Mesothelial cell of epicardium (in vitro differentiated cells): ENCODE data around the gene OLFML2A. TPM values are rescaled to one million over a fixed set of nuclear protein-coding genes. Genes with fewer than 3 reads are reported as not detected.
A peak's percentile ranks its signal among the peaks of the same experiment; 100 is the strongest.
"Not testable (repeated sequence)": the region's sequence is repeated elsewhere in the genome, so short reads cannot be mapped to it uniquely, and the experiment has no call there.

Experiments
- DNase-seq, 2 experiments: peaks; one replicate each; pipeline ENCODE4 v3.0.0; 2021; ENCODE audit warnings: low spot score in 2 of 2; ENCODE audit not compliant: unreplicated experiment in 2 of 2
- H3K27ac Mint-ChIP-seq: 2 replicates; pipeline ENCODE4 v1.8.0; 2021; ENCODE audit warnings: mixed read lengths
- H3K27me3 Mint-ChIP-seq: 2 replicates; pipeline ENCODE4 v1.8.0; 2021; ENCODE audit warnings: low read depth, mixed read lengths
- H3K36me3 Mint-ChIP-seq: 2 replicates; pipeline ENCODE4 v1.8.0; 2021; ENCODE audit warnings: mixed read lengths
- H3K4me1 Mint-ChIP-seq: 2 replicates; pipeline ENCODE4 v1.8.0; 2021; ENCODE audit warnings: mixed read lengths
- H3K4me3 Mint-ChIP-seq: 2 replicates; pipeline ENCODE4 v1.8.0; 2021; ENCODE audit warnings: mild to moderate bottlenecking, moderate library complexity, mixed read lengths
- H3K9me3 Mint-ChIP-seq: 2 replicates; pipeline ENCODE4 v1.8.0; 2021; ENCODE audit warnings: mixed read lengths
- CTCF ChIP-seq: fragments of 200-600 bp; sonication (generic); IDR thresholded peaks from one replicate; pipeline ENCODE4 v1.5.0; 2021; ENCODE audit warnings: antibody characterized with exemption; ENCODE audit not compliant: unreplicated experiment
- total RNA-seq: library from RNA; stranded (reverse); gene quantifications from 3 replicates; pipeline ENCODE4 v1.2.1, GENCODE V29; 2021

Gene OLFML2A
- total RNA-seq = 36.1 to 37.4 TPM (median 37.1 TPM) in 3 replicates

- DNase-seq = peak in 1 of 2 experiments; percentile 60
- H3K27me3 Mint-ChIP-seq = peaks cover 15% of the 10 kb centered on the region
- no peaks in the 10 kb centered on the region for H3K36me3 Mint-ChIP-seq
- peak; percentile 54 for TF ChIP-seq CTCF
- H3K4me1 Mint-ChIP-seq = peaks cover 34% of the 10 kb centered on the region
- H3K9me3 Mint-ChIP-seq = no peaks in the 10 kb centered on the region
- peak within 1 kb of the TSS; percentile 72 for H3K4me3 Mint-ChIP-seq
- H3K27ac Mint-ChIP-seq = no peak within 1 kb of the TSS
Measured at GRCh38 chr9:124776954-124777648, at the start of gene OLFML2A. TSS of gene OLFML2A (plus strand) at chr9:124777133. CDS start at chr9:124777271, 138 bp downstream.

GRCh38 chr9:124730772-124731171 is 46.2 kb upstream of the OLFML2A start:
- no peak for TF ChIP-seq CTCF
- H3K27me3 Mint-ChIP-seq = no peaks in the 10 kb centered on the region
- H3K36me3 Mint-ChIP-seq = peaks cover 15% of the 10 kb centered on the region
- no peak for DNase-seq
- no peak overlapping the region for H3K27ac Mint-ChIP-seq
- peaks cover 23% of the 10 kb centered on the region for H3K4me1 Mint-ChIP-seq
- H3K9me3 Mint-ChIP-seq = no peaks in the 10 kb centered on the region
- H3K4me3 Mint-ChIP-seq = no peak overlapping the region

GRCh38 chr9:124733964-124734740 is 42.8 kb upstream of the OLFML2A start:
- peaks cover 23% of the 10 kb centered on the region for H3K36me3 Mint-ChIP-seq
- no peak for DNase-seq

GRCh38 chr9:124734741-124735083 is 42.2 kb upstream of the OLFML2A start:
- not testable (repeated sequence) for H3K9me3 Mint-ChIP-seq, H3K4me3 Mint-ChIP-seq, H3K27ac Mint-ChIP-seq, H3K27me3 Mint-ChIP-seq, DNase-seq
- Mint-ChIP-seq H3K4me1 (peaks cover 12% of the 10 kb centered on the region), H3K36me3 (peaks cover 23% of the 10 kb centered on the region)

More at GRCh38 chr9:124733964-124734740, 42.8 kb upstream of the OLFML2A start:
- Mint-ChIP-seq H3K27me3 (no peaks in the 10 kb centered on the region), H3K9me3 (no peaks in the 10 kb centered on the region), H3K4me3 (no peak overlapping the region), H3K4me1 (peaks cover 12% of the 10 kb centered on the region), H3K27ac (peak overlapping the region; percentile 66)
- no peak for TF ChIP-seq CTCF

GRCh38 chr9:124735121-124735520 is 41.8 kb upstream of the OLFML2A start:
- H3K27ac Mint-ChIP-seq = peak overlapping the region; percentile 68
- DNase-seq = no peak
- H3K27me3 Mint-ChIP-seq = no peaks in the 10 kb centered on the region
- no peaks in the 10 kb centered on the region for H3K9me3 Mint-ChIP-seq
- no peak for TF ChIP-seq CTCF
- H3K4me3 Mint-ChIP-seq = no peak overlapping the region
- peaks cover 12% of the 10 kb centered on the region for H3K4me1 Mint-ChIP-seq
- H3K36me3 Mint-ChIP-seq = peaks cover 25% of the 10 kb centered on the region

- H3K4me1 Mint-ChIP-seq = peaks cover 14% of the 10 kb centered on the region
- not testable (repeated sequence) for H3K4me3 Mint-ChIP-seq, H3K9me3 Mint-ChIP-seq, DNase-seq, H3K36me3 Mint-ChIP-seq, H3K27ac Mint-ChIP-seq, H3K27me3 Mint-ChIP-seq
Measured at GRCh38 chr9:124738075-124738474, 38.9 kb upstream of the OLFML2A start.
